ENCODE measurements around the gene TPST2.
"Not testable (repeated sequence)": the region's sequence is repeated elsewhere in the genome, so short reads cannot be mapped to it uniquely, and the experiment has no call there.

The TPST2 gene

DNA sequence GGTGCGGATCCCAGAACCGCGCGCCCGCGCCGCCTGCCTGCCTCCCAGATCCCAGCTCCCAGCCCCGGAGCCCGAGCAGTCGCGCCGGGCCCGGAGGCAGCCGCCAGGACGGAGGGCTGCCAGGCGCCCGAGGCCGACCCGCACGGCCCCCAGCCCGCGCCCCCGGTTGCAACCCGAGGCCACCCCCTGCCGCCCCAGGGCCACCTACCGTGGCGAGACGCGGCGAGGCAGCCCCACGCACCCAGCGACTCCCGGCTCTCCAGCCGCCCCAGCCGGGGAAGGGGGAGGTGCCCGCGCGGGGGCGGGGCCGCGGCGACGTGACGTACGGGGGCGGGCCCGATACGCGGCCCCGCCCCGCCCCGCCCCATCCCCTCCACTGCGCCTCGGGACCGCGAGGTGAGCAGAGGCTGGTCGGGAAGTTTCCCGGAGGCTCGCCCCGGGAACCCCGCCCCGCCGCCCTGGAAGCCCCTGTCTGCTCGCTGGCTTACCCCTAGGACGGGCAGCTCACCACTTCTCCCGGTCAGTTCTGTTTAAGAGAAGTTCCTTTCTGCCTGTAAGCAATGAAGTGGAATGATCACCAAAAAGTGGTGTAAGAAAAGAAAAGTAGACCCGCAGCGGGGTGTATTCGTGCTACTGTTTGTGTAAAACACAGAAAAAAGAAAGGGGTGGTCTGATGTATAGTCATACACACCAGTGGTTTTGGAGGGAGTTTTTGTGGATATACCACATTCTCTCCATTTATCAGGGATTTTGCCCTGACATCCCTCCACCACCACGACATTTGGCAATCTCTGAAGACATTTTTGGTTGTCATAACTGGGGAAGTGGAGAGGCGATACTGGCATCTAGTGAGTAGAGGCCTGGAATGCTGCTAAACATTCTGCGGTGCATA, at the start of gene TPST2:
TPST2 (minus strand) TSS at position 288 of the 892 bp plus-strand sequence. CDS start 48,502 bp downstream, outside the sequence.
- DNase-seq, result peak; percentile 55 to 60

DNA sequence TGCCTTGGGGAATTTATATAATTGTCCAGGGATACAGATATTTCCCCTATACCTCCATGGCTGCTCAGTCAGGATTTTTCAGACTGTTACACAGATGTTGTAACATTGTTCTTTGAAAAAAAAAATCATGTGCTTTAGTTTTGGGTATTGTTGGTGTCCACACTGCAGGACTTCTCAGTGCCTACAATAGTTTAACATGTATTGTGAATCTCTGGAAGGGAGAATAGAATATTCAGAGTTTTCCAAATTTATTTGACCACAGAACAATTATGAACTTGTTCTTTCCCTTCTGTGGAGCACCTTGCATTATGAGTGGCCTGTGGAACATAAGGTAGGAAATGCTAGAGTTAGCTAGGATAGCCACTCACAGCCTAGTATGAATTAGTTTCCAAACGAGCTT, 46.4 kb upstream of the TPST2 start:
- no peak for DNase-seq

DNA sequence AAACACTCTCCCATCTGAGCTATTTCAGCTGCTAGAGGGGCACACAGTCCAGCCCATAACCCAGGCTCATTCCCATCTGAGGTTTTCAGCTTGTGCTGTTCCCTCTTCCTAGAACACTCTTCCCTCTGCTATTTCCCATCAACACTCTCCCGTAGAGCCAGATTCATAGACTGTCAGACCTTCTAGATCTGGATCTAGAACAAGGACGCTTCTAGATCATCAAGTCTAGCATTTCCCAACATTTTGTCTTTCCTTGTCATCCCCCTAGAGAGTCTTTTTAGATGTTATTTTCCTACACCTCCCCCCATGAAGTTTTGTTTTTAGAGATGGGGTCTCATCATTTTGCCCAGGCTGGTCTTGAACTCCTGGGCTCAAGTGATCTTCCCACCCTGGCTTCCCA, 45.2 kb upstream of the TPST2 start:
- DNase-seq, result no peak

GRCh38 chr22:26634189-26634588, 44.3 kb upstream of the TPST2 start:
- no peak for DNase-seq

GRCh38 chr22:26632422-26633155, 42.7 kb upstream of the TPST2 start:
- no peak for DNase-seq

DNA sequence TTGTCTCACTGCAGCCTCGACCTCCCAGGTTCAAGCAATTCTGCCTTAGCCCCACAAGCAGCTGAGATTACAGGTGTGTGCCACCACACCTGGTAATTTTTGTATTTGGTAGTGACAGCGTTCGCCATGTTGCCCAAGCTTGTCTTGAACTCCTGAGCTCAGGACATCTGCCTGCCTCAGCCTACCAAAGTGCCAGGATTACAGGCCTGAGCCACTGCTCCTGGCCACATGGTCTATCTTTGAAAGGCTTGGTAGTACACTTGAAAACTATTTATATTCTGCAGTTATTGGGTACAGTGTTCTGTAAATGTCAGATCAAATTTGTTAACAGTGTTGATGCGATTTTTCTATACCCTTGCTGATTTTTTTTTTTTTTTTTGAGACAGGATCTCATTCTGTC, 41.4 kb upstream of the TPST2 start:
- DNase-seq, result no peak

- no peak for DNase-seq
These were observed 40.2 kb upstream of the TPST2 start for GRCh38 chr22:26629988-26630761.

- no peak for DNase-seq
These were observed 34.9 kb upstream of the TPST2 start for GRCh38 chr22:26624803-26625202.

GRCh38 chr22:26623984-26624383, 34.1 kb upstream of the TPST2 start:
- DNase-seq, result no peak

DNA sequence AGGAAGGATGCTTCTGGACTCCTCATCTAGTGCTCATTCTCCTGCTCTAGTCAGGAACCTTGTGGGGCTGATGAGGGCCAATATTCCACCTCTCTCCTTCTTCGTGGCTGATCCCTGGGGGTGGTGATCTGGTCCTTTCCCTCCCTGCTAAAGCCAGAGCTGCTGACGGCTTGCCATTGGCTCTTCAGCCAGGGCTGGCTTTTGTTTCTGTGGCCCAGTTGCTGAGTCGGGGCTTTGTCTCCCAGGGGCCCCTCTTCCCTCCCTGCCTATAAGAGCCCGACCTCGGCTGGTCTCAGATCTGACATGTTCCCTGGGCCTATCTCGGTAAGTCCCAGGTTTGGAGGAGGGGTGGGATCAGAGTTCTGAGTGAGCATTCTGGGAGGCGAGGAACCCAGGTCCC, 31.7 kb upstream of the TPST2 start, which contains the start of gene CRYBA4:
CRYBA4 (plus strand) TSS at position 301 of the 400 bp plus-strand sequence. CDS start 634 bp downstream, outside the sequence.
- DNase-seq, result no peak

- no peak for DNase-seq
These were observed 30.3 kb upstream of the TPST2 start for GRCh38 chr22:26620197-26620596.

GRCh38 chr22:26619510-26619909, 29.6 kb upstream of the TPST2 start:
- no peak for DNase-seq

GRCh38 chr22:26618455-26618854, 28.5 kb upstream of the TPST2 start:
- no peak for DNase-seq

GRCh38 chr22:26617271-26618199, 27.6 kb upstream of the TPST2 start, which contains the start of gene CRYBB1:
TSS of gene CRYBB1 (minus strand) at chr22:26618027. CDS start at chr22:26616319, 1,708 bp downstream.
- DNase-seq, result peak in 1 of 2 experiments; percentile 49

DNA sequence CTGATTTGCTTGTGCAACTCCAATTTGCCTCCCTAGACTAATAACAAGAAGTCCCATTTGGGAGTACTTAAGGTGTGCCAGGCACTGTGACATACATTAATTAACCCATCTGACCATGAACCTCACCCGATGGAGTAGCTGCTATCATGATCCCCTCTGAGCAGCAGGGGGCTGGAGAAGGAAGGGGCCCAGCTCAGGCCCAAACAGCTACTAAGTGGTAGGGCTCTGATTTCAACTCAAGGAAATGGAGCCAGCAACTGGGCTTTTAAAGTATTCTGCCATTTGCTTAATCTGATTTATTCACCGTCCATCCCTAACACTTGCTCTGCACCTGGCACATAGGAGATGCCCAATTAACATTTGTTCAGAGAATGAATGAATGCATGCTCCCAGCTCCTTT, 26.7 kb upstream of the TPST2 start:
- DNase-seq, result no peak

DNA sequence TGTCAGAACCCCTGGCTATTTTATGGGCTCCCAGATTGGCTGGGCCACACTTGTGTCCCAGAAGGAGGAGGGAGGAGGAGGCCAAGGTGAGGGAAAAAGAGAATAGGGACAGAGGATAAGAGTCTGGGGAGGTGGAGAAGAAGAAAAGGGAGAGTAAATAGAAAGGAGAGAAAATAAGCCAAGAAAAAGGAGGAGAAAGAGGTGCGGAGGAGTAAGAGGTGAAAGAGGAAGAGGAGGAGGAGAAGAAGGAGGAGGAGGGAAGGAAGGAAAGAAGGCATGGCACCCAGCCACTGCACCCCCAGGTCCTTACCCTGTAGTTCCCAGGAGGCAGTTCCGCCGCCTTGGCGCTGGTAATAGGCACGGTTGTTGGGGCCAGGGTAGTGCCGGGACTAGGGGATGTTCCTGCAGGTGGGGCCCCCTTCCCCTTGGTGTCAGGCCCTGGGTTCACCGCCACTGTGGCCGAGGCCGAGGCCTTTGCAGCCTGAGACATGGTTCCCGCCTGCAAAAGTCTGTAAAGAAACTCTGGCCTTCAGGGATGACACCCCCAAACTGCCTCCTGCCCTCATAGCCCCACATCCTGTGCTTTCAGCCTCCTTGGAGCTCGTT, 26.0 kb upstream of the TPST2 start:
- no peak for DNase-seq

- DNase-seq, result no peak
These were observed 25.2 kb upstream of the TPST2 start for GRCh38 chr22:26615149-26615548.

- DNase-seq, result no peak
These were observed 24.4 kb upstream of the TPST2 start for GRCh38 chr22:26614322-26614721.

DNA sequence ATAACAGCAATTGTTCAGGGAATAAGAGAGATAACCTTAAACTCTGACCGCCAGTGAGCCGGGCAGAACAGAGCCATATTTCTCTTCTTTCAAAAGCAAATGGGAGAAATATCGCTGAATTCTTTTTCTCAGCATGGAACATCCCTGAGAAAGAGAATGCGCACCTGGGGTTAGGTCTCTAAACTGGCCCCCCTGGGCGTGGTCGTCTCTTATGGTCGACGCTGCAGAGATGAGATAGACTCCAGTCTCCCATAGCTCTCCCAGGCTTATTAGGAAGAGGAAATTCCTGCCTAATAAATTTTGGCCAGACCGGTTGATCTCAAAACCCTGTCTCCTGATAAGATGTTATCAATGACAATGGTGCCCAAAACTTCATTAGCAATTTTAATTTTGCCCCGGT, 23.8 kb upstream of the TPST2 start:
- not testable (repeated sequence) for DNase-seq

GRCh38 chr22:26612652-26613051, 22.7 kb upstream of the TPST2 start:
- DNase-seq, result no peak

GRCh38 chr22:26610996-26611395, 21.1 kb upstream of the TPST2 start:
- no peak for DNase-seq

Data from Kasumi-1 (cell line).